ENCODE data around the gene ZNHIT6. TPM values are rescaled to one million over a fixed set of nuclear protein-coding genes. Genes with fewer than 3 reads are reported as not detected.

The ZNHIT6 gene
- total and polyA plus RNA-seq, 2 donors (not counting 3 experiments of a cell fraction or from before 2014, with no cell fraction given) = 7.3 to 18.8 TPM

DNA sequence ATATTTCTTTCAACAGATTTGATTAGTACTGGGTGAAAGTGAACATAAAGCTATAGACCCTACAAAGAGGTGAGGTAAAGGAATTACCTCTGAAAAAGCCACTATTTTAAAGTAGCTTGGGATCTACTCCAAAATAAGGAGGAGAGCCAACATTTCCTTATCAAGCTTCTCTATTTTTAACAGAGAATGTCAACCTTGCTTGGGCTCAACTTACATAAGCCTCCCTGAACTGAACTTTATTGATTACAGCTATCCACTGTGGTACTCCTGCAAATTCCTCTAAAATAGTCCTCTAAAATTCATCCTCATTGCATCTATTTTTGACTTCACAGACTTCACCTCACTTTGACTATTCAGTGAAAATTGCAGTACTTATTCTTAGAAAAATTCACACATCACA, 10.3 kb downstream of the ZNHIT6 start:
- H4K20me1 ChIP-seq (replicated peaks; ENCODE audit: control insufficient read depth, extremely low read depth, insufficient read depth, low read length) = no peaks in the 10 kb centered on the region
- no peak overlapping the region for H2AFZ ChIP-seq (ENCODE audit: low read depth, low read length)
- ChIA-PET CTCF (interaction anchor here (0.9 to 1.1 kb wide), 2 partner anchors 12 to 91 kb away, joined by 4 to 6 read pairs; no protein-coding TSS in a partner anchor), POLR2A (no interaction called here)
- H3K79me2 ChIP-seq (ENCODE audit: control insufficient read depth, insufficient read depth, low read length) = peaks cover 4% of the 10 kb centered on the region
- DNase-seq (ENCODE audit: low read depth, low spot score) (no peak), FAIRE-seq (no peak)
- no peaks in the 10 kb centered on the region for H3K4me1 ChIP-seq (ENCODE audit: control insufficient read depth, extremely low read depth, insufficient read depth, low read length)
- H3K36me3 ChIP-seq (ENCODE audit: control insufficient read depth in 2 of 2, extremely low read depth in 1 of 2, insufficient read depth in 2 of 2, low read length in 2 of 2) = peaks cover 1 to 5% of the 10 kb centered on the region in 2 experiments
- H3K9me1 ChIP-seq (replicated peaks; ENCODE audit: control insufficient read depth, extremely low read depth, insufficient read depth, low read length) = no peaks in the 10 kb centered on the region
- no peak overlapping the region for H3K4me3 ChIP-seq (replicated peaks in 1 of 3; ENCODE audit: insufficient read depth in 1 of 3, low read depth in 1 of 3, low read length in 3 of 3)
- H3K9me3 ChIP-seq (replicated peaks; ENCODE audit: control insufficient read depth, insufficient read depth, low read length) = no peaks in the 10 kb centered on the region
- no peak overlapping the region for H3K9ac ChIP-seq (replicated peaks; ENCODE audit: extremely low read depth, insufficient read depth, low read length)
- no peak overlapping the region for H3K27ac ChIP-seq (ENCODE audit: insufficient read depth, low read depth, low read length)
- TF ChIP-seq POLR2A (IDR thresholded peaks at IDR 0.05; ENCODE audit: low read depth, low read length) (no peak), CTCF (IDR thresholded peaks at IDR 0.05; ENCODE audit: extremely low read depth in 1 of 2, insufficient read depth in 1 of 2, low read depth in 1 of 2, low read length in 2 of 2) (no peak), JUN (IDR thresholded peaks at IDR 0.05; ENCODE audit: borderline replicate concordance, insufficient read depth, insufficient read length, low read depth) (no peak), GATA2 (IDR thresholded peaks at IDR 0.05; ENCODE audit: insufficient read depth, insufficient read length, low read depth, low read length) (no peak)
- TF ChIP-seq, protein P1, sequence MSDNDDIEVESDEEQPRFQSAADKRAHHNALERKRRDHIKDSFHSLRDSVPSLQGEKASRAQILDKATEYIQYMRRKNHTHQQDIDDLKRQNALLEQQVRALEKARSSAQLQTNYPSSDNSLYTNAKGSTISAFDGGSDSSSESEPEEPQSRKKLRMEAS (IDR thresholded peaks at IDR 0.05; ENCODE audit: insufficient read depth, insufficient read length) = no peak
- no peak overlapping the region for H3K4me2 ChIP-seq (ENCODE audit: insufficient read depth, low read length)
- BruUV-seq (replicated peaks) = no TSS peak
- H3K27me3 ChIP-seq (ENCODE audit: control insufficient read depth in 2 of 2, insufficient read depth in 2 of 2, low read length in 2 of 2) = no peaks in the 10 kb centered on the region
- dilution Hi-C loops (cut with MboI; ENCODE audit: extremely low pct_ligation_motif_present, low sequenced_read_pairs) = loop anchor here (25.0 kb wide), 1 partner anchor 386 kb away; no protein-coding TSS in a partner anchor
- intact Hi-C loops (cut with micrococcal nuclease) = loop anchor here (10.0 kb wide), 1 partner anchor 293 kb away; no protein-coding TSS in a partner anchor
